ENCODE results near the gene LRTM1.

The LRTM1 gene

DNA sequence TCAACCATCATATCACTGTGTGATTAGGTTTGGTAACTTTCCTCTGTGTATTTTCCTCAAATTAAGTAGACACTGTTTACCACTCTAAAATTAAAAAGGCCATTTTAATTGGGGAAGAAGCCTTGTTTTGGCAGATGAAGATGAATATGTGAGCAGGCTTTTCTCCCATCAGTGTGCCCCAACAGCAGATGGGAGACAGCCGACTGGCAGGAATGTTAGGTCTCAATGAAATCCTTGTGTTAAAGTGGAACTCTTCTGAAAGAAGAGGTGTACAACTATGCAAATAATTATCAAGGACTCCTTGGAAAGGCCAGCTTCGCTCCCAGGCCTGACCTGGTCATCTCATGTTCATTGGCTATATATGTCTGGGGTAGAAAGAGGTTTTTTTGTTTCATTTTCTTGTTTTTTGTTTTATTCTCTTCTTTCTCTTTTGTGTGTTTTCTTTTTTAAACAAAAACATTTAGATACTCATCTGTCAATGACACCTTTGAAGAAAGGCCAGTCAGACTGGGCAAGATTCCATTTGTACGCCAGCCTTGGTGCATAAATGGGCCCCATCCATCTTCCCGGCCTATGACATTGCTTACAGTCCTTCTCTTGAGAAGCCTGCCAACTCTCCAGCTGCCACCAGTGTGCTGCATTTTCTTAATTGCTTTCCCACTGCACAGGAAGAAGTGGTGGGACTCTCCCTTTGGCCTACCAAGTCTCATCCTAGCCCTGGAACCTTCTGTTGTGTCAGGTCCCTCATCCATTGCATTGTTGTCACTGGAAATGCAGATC is 25.8 kb downstream of the LRTM1 start (continued):
- TF ChIP-seq ZBTB7A (tag by site-specific recombination; IDR thresholded peaks at IDR 0.05; ENCODE audit: low read depth): no peak
- TF ChIP-seq, protein P1, sequence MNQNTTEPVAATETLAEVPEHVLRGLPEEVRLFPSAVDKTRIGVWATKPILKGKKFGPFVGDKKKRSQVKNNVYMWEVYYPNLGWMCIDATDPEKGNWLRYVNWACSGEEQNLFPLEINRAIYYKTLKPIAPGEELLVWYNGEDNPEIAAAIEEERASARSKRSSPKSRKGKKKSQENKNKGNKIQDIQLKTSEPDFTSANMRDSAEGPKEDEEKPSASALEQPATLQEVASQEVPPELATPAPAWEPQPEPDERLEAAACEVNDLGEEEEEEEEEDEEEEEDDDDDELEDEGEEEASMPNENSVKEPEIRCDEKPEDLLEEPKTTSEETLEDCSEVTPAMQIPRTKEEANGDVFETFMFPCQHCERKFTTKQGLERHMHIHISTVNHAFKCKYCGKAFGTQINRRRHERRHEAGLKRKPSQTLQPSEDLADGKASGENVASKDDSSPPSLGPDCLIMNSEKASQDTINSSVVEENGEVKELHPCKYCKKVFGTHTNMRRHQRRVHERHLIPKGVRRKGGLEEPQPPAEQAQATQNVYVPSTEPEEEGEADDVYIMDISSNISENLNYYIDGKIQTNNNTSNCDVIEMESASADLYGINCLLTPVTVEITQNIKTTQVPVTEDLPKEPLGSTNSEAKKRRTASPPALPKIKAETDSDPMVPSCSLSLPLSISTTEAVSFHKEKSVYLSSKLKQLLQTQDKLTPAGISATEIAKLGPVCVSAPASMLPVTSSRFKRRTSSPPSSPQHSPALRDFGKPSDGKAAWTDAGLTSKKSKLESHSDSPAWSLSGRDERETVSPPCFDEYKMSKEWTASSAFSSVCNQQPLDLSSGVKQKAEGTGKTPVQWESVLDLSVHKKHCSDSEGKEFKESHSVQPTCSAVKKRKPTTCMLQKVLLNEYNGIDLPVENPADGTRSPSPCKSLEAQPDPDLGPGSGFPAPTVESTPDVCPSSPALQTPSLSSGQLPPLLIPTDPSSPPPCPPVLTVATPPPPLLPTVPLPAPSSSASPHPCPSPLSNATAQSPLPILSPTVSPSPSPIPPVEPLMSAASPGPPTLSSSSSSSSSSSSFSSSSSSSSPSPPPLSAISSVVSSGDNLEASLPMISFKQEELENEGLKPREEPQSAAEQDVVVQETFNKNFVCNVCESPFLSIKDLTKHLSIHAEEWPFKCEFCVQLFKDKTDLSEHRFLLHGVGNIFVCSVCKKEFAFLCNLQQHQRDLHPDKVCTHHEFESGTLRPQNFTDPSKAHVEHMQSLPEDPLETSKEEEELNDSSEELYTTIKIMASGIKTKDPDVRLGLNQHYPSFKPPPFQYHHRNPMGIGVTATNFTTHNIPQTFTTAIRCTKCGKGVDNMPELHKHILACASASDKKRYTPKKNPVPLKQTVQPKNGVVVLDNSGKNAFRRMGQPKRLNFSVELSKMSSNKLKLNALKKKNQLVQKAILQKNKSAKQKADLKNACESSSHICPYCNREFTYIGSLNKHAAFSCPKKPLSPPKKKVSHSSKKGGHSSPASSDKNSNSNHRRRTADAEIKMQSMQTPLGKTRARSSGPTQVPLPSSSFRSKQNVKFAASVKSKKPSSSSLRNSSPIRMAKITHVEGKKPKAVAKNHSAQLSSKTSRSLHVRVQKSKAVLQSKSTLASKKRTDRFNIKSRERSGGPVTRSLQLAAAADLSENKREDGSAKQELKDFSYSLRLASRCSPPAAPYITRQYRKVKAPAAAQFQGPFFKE (tag by site-specific recombination; IDR thresholded peaks at IDR 0.05; ENCODE audit: borderline replicate concordance): no peak
- TF ChIP-seq ZNF785 (tag by site-specific recombination; IDR thresholded peaks at IDR 0.05): no peak

DNA sequence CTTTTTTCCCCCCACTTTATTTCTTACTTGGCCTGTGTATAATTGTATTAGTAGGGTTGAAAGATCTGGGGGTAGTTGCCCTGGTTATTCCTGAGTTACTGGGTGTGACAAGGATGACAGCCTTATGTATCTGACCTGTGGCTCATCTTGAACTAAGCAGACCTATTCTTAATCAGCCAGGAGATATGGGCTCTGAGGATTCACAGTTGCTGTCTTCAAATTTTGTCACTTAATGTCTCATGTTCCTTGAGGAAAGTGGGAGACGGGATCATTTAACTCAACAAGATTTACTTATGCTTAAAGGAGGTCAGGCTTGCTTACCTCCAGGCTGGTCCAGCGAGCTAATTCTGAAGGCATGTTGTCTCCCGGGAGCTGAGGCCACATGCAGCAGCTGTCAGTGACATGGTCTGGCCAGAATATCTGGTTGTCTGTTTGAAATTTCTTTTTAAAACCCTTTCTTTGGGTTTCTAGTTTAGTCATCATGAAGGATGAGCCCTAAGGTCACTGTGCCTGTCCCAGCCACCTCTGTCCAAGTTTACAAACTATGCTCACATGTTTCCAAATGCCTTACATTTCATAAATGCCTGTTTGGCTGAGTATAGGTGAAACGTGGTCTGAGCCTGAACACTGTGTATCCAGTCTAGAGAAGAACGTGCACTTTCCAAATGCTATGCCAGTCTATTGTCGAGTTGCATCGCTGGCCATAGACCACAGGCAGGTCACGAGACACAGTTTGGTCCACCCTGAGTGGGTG is 26.8 kb downstream of the LRTM1 start:
- Histone ChIP-seq H3K4me1 (ENCODE audit: control insufficient read depth, insufficient read depth, low read length) (no peaks in the 10 kb centered on the region), H3K36me3 (ENCODE audit: control insufficient read depth in 2 of 2, insufficient read depth in 1 of 2, low read length in 2 of 2) (no peaks in the 10 kb centered on the region), H3K4me3 (ENCODE audit: low read depth, low read length) (no peak overlapping the region), H3K27ac (ENCODE audit: extremely low read depth, low read depth, low read length) (no peak overlapping the region), H3K9me3 (ENCODE audit: control insufficient read depth, insufficient read depth, low read depth, low read length) (no peaks in the 10 kb centered on the region)
- CTCF ChIA-PET: no interaction called here
- TF ChIP-seq GLIS1 (tag by site-specific recombination; IDR thresholded peaks at IDR 0.05) (0 out of 2 replicates have a peak, but pooled peaks have one; percentile 16), YY1 (tag by site-specific recombination; IDR thresholded peaks at IDR 0.05) (no peak)
- TF ChIP-seq, protein P2, sequence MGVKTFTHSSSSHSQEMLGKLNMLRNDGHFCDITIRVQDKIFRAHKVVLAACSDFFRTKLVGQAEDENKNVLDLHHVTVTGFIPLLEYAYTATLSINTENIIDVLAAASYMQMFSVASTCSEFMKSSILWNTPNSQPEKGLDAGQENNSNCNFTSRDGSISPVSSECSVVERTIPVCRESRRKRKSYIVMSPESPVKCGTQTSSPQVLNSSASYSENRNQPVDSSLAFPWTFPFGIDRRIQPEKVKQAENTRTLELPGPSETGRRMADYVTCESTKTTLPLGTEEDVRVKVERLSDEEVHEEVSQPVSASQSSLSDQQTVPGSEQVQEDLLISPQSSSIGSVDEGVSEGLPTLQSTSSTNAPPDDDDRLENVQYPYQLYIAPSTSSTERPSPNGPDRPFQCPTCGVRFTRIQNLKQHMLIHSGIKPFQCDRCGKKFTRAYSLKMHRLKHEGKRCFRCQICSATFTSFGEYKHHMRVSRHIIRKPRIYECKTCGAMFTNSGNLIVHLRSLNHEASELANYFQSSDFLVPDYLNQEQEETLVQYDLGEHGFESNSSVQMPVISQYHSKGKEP (tag by site-specific recombination; IDR thresholded peaks at IDR 0.05): no peak
- POLR2A ChIA-PET: no interaction called here

DNA sequence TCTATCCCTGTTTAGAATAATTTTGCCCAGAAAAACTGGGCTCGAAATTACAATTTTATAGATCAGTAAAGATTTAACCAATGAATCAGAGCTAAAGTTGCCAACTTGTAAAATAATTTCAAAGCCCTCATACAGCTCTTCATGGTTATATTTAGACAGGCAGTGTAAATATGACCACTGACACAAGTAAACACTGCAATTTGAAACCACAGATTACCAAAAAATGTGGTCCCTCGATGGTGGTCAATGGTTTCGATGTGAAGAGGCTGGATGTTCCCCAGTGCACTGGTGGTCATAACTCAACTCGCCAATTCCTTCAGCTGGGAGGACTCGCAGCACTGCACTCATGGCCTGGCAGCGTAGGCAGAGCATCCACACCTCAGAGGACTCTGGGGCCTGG is 28.6 kb downstream of the LRTM1 start:
- Histone ChIP-seq H3K9me3 (ENCODE audit: control insufficient read depth, insufficient read depth, low read depth, low read length) (no peaks in the 10 kb centered on the region), H3K4me3 (ENCODE audit: low read depth, low read length) (no peak overlapping the region), H3K4me1 (ENCODE audit: control insufficient read depth, insufficient read depth, low read length) (no peaks in the 10 kb centered on the region), H3K27ac (ENCODE audit: extremely low read depth, low read depth, low read length) (no peak overlapping the region), H3K36me3 (ENCODE audit: control insufficient read depth in 2 of 2, insufficient read depth in 1 of 2, low read length in 2 of 2) (no peaks in the 10 kb centered on the region)
- no peak for TF ChIP-seq ZNF292 (tag by site-specific recombination; IDR thresholded peaks at IDR 0.05; ENCODE audit: borderline replicate concordance, low read depth)
- CTCF ChIA-PET: interaction anchor here (0.6 kb wide), 1 partner anchor 10 kb away, joined by 3 read pairs; no protein-coding TSS in a partner anchor
- POLR2A ChIA-PET: no interaction called here

DNA sequence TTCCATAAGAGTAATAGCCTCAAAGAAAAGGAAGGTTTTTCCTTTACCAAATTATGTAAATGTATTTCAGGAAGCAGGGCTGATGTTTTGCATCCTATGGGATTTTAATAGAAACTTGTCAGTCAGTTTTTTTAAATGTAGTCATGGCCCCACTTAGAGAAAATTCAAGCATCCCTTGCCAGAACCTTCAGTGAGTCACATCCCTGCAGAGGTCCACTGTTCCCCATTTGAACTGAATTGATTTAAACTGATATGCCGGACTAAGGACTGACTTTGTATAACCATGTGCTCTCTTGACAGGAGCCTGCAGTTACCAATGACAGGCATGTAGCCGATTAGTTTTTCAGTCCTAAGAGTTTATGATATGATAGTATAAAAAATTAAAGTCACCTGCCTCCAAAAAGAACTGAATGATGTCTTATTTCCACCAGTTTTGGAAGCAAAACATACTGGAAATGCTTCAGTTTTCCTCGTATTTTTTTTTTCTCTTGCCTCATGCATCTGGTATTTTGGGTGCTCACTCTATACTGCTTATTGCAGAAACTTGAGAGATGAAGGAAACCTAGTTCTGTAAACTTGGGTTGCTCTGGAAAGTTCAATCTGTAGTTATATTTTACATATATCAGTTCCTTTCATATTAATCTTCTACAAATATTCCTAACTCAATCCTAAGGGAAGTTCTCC is 30.7 kb downstream of the LRTM1 start:
- H3K4me3 ChIP-seq (ENCODE audit: low read depth, low read length): no peak overlapping the region
- no peaks in the 10 kb centered on the region for H3K4me1 ChIP-seq (ENCODE audit: control insufficient read depth, insufficient read depth, low read length)
- TF ChIP-seq ZBTB21 (tag by site-specific recombination; IDR thresholded peaks at IDR 0.05) (no peak), ZNF426 (tag by site-specific recombination; IDR thresholded peaks at IDR 0.05) (no peak), ZNF610 (tag by site-specific recombination; IDR thresholded peaks at IDR 0.05; ENCODE audit: borderline replicate concordance) (no peak), ZNF354C (tag by site-specific recombination; IDR thresholded peaks at IDR 0.05; ENCODE audit: borderline replicate concordance, low read depth) (no peak), ZNF670 (tag by site-specific recombination; IDR thresholded peaks at IDR 0.05; ENCODE audit: low read depth) (no peak)
- TF ChIP-seq, protein P3, sequence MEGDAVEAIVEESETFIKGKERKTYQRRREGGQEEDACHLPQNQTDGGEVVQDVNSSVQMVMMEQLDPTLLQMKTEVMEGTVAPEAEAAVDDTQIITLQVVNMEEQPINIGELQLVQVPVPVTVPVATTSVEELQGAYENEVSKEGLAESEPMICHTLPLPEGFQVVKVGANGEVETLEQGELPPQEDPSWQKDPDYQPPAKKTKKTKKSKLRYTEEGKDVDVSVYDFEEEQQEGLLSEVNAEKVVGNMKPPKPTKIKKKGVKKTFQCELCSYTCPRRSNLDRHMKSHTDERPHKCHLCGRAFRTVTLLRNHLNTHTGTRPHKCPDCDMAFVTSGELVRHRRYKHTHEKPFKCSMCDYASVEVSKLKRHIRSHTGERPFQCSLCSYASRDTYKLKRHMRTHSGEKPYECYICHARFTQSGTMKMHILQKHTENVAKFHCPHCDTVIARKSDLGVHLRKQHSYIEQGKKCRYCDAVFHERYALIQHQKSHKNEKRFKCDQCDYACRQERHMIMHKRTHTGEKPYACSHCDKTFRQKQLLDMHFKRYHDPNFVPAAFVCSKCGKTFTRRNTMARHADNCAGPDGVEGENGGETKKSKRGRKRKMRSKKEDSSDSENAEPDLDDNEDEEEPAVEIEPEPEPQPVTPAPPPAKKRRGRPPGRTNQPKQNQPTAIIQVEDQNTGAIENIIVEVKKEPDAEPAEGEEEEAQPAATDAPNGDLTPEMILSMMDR (tag by site-specific recombination; IDR thresholded peaks at IDR 0.05): no peak
- CTCF ChIA-PET: no interaction called here
- H3K9me3 ChIP-seq (ENCODE audit: control insufficient read depth, insufficient read depth, low read depth, low read length): no peaks in the 10 kb centered on the region
- no peaks in the 10 kb centered on the region for H3K36me3 ChIP-seq (ENCODE audit: control insufficient read depth in 2 of 2, insufficient read depth in 1 of 2, low read length in 2 of 2)
- POLR2A ChIA-PET: no interaction called here
- H3K27ac ChIP-seq (ENCODE audit: extremely low read depth, low read depth, low read length): no peak overlapping the region
